ENCODE data around the gene MTMR8. TPM values are rescaled to one million over a fixed set of nuclear protein-coding genes. Genes with fewer than 3 reads are reported as not detected.

MTMR8 gene
- total RNA-seq (2022; extraction: Qiagen RNA extraction; ENCODE audit: low read depth): 0.46 to 0.80 TPM (median 0.53 TPM) in 5 replicates

DNA sequence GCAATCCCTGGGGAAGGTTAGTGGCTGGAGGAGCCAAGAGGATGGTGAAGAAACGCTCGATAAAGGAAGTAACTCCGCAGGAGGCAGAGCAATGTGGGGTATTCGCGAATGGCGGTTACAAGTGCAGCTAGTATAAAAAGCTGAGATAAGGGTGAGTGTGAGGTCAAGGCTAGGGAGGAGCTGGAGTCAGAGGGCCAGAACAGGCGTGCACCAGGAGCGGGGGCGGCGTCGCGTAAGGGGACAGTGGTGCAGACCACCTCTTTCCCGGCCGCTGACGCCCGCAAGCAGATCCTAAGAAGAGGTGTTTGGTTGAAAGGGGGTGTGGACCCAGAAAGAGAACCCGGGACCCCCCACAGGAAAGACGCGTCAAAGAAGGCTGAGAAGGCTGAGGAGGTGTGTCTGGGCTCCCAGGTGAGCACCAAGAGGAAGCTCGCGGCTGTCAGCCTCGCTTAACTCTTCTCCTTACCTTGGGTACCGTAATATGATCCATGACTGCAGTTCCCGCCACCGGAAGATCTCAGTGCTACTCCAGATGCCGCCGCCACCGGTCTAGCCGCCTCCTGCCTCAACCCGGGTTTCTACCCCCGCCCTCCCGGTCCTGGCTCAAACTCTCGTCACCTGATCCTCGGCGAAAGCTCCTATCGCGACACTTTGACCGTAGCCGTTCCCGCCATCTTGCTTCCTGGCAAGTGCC is at the start of gene MTMR8:
TSS of gene MTMR8 (minus strand) at position 579 of the 694 bp plus-strand sequence. CDS start at position 490, 89 bp downstream.

DNA sequence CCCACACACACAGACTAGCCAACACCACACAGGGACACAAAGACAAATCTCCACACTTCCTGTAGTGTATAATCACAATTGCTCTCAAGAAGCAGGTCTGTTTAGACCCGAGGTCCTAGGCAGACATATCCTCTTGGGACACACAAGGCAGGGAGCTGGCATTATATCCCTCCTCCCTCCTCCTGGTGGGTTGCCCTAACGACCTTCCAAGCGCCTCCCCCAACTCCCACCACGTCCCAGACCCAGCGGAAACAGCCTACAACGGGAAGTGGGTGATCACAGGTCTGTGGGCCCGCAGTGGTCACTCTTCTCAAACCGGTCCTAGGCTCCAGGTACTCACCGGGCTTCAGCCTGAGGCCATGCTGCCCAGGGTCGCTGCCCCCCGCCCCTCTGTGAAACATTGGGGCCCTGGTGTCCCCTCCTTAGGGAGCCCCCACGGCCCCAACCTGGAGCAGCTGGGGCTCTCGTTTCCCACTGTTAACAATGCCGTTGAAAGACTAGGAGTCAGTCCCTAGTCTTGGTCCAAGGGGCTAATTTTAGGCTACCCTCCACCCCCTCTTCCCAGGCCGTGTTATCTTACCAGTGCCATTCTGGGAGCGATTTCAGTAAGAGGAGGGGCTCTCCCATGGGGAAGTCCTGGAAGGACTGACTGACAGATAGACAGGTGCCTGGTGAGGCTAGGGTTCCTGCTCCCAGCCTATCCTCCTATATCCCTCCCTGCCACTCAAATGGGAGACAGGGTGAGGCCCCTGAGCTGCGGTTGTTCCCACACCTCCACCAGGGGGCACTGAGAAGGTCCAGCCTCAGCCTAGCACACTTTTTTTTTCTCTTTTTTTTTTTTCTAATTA is 164.9 kb downstream of the MTMR8 start, which contains the start of gene ASB12:
TSS of gene ASB12 (minus strand) at position 485 of the 848 bp plus-strand sequence. CDS start 4,957 bp downstream, outside the sequence.

Other genes with a start within 250 kb of the MTMR8 start
- gene AMER1, start 189.7 kb downstream of the MTMR8 start, total RNA-seq (2022; extraction: Qiagen RNA extraction; ENCODE audit: low read depth): 1.9 to 2.9 TPM (median 2.6 TPM) in 5 replicates
- gene ASB12, start 164.8 kb downstream of the MTMR8 start, total RNA-seq (2022; extraction: Qiagen RNA extraction; ENCODE audit: low read depth): not detected in 5 replicates

Data from A549 treated with GW870086 at 1 μM for 4 hours (cell line).